ENCODE data around the gene DRD3.

DRD3 gene

GRCh38 chr3:114079761-114080160, 99.1 kb downstream of the DRD3 start:
- Histone ChIP-seq H3K4me3 (ENCODE audit: low read depth, low read length) (no peak overlapping the region), H3K4me1 (no peaks in the 10 kb centered on the region), H3K27me3 (no peaks in the 10 kb centered on the region), H3K36me3 (peaks cover 76% of the 10 kb centered on the region), H3K9me3 (no peaks in the 10 kb centered on the region; the same call in 1 of the 2 replicates)
- no peak for TF ChIP-seq CTCF (IDR thresholded peaks at IDR 0.05; ENCODE audit: low read depth, low read length)
- no peak for DNase-seq

- Histone ChIP-seq H3K4me1 (no peaks in the 10 kb centered on the region), H3K27me3 (no peaks in the 10 kb centered on the region), H3K4me3 (ENCODE audit: low read depth, low read length) (no peak overlapping the region), H3K9me3 (no peaks in the 10 kb centered on the region; the same call in 1 of the 2 replicates), H3K36me3 (peaks cover 85% of the 10 kb centered on the region)
- no peak for DNase-seq
- no peak for TF ChIP-seq CTCF (IDR thresholded peaks at IDR 0.05; ENCODE audit: low read depth, low read length)
Observed at GRCh38 chr3:114078126-114078525, 100.7 kb downstream of the DRD3 start.
